GM18519 (cell line): ENCODE results near the gene UVSSA.

Experiments used
- ATAC-seq: cut with Tn5 transposase; IDR thresholded peaks from one replicate; pipeline ENCODE4 v1.9.1; 2021; ENCODE audit warnings: mild to moderate bottlenecking, moderate library complexity; ENCODE audit not compliant: unreplicated experiment, low FRiP score

UVSSA gene

GRCh38 chr4:1348014-1348513 is 1.1 kb downstream of the UVSSA start:
- no peak for ATAC-seq

- ATAC-seq = no peak
Measured at GRCh38 chr4:1348746-1349145, 1.7 kb downstream of the UVSSA start.

- no peak for ATAC-seq
Measured at GRCh38 chr4:1349359-1350168, 2.6 kb downstream of the UVSSA start.

- ATAC-seq = no peak
Measured at GRCh38 chr4:1350169-1350520, 3.1 kb downstream of the UVSSA start.

- ATAC-seq = no peak
Measured at GRCh38 chr4:1351854-1352566, 5.0 kb downstream of the UVSSA start.

GRCh38 chr4:1352567-1352900 is 5.5 kb downstream of the UVSSA start:
- ATAC-seq = no peak

DNA sequence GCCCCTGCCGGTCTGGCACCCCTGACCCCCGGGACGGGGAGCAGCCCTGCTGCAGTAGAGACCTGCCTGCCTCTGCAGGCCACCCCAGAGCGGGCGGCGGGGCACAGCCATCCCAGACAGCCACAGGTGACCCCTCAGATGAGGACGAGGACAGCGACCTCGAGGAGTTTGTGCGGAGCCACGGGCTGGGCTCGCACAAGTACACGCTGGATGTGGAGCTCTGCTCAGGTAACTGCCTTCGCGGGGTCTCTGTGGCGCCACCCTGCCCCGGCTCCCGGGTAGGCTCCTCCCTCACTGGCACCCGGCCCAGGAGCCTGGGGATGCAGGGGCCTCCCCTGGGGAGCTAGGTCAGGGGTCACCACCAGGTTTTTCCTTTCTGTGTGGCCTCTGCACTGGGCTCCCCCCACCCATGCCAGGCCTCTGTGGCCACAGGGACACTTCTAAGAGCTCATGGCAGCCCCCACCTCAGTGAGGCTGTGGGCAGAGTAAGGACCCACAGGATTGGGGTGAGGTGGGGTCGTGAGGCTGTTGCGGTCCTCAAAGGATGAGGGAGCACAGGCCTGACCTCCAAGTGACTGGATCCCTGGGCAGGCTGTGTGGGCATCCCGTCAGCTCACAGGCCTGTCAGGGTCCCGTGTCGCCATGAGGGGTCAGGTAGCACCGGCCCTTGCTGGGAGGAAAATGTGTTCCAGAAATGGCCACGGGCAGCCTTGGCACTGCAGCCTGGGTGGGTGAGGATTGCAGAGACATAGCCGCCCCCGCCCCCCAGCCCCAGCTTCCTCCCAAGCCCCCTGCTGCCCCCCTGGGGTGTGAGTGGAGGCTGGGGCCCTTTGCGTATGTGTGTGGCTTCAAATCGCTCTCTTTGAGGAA is 6.4 kb downstream of the UVSSA start:
- no peak for ATAC-seq

GRCh38 chr4:1354136-1354982 is 7.4 kb downstream of the UVSSA start:
- no peak for ATAC-seq

DNA sequence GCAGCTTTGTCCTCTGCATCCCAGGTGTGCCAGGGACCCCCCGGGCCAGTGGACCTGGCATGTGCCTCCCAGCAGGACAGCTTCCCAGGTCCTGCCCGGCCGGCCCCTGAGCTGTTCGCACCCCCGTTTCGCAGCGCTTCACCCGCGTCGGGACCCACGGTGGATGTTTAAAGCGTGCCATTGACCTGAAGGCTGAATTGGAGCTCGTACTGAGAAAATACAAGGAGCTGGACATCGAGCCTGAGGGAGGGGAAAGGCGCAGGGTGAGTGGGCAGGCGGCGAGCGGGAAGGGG is 7.9 kb downstream of the UVSSA start:
- no peak for ATAC-seq

DNA sequence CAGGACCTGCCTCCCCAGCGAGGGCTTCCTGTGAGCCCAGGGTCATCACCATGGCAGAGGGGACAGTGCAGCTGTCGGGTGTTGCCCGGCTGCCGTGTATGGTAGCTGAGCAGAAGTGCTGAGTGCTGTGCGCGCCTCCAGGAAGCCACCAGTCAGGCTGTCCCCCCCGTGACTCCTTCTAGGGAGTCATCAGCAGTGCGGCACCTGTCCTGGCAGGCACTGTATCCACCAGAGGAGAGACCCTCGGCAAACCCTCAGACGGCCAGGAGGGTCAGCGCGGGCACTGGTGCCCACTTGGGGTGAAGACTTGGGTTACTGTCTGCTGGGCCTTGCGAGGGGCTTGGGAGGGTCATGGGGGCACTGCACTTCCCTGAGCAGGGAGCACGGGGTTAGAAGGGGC is 8.4 kb downstream of the UVSSA start:
- ATAC-seq = no peak

DNA sequence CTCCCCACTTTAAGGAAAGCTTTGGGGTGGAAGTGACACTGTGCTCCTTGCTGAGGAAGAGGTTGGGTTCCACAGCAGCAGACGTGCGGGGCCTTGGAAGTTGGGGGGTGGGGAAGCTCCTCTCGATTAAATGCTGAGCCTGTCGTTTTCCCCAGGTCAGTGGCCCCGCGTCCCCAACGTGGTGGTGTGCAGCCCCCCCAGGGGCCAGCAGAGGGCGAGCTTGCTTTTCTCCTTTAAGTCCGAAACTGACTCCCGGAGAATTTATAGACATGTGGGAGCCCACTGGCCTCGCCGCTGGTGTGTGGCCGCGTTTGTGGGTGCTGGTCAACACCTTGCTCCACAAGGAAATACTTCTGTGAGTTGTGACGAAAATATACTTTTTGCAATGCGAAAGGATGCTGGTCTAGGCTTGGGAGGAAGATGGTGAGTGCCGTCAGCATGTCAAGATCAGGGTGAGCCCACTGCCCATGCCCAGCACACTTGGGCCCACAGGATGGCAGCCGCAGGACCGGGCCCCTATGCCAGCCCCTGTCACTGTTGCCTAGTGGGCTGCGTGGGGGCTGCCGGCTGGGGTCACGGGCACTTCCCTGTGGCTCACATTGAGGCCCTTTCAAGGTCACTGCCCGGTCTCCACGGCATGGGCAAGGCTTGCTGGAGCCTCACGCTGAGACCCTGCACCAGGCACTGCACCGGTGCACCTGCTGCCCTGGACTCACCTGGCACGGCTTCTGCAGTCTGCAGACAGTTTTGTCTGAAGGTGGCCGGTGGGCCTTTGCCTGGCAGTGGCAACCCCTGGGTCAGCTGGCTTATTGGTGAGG is 9.4 kb downstream of the UVSSA start:
- no peak for ATAC-seq

DNA sequence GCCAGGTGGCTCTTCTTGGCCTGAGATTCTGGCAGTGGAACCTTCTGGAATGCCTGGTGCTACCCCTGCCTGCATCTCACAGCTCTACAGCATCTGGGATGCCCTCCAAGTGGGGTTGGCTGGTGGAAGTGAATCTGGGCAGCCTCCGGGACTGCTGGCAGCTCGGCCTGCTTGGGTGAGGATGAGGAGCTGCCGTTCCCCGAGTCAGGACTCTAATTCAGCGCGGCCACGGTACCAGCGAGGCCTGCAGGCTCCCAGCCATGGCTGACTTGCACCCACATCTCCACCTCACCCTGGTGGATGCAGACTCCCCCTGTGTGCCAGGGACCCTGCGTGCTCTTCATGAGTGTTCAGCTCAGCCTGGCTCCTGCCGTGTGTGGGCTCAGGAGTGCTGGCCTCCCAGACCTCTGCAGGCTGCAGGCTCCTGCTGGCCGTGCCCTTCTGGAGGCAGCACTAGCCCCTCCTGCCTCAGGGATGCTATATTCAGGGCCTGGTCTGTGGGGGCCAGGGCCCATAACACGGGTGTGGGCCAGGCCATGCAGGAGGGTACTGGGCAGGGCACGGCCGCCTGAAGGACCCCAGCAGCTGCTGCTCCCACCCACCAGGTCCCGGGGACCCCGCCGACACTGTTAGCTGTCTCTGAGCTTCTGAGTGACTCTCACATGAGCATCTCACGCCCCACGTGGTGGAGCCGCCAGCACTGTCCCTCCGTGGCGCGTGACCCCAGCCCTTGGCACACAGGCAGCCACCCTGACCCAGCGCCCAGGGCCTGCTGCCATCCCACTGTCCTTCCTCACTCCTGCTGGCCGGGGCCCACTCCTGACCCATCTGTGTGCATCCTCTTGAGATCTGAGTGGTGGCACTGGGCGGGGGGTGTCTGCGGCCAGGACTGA is 10.6 kb downstream of the UVSSA start:
- no peak for ATAC-seq

DNA sequence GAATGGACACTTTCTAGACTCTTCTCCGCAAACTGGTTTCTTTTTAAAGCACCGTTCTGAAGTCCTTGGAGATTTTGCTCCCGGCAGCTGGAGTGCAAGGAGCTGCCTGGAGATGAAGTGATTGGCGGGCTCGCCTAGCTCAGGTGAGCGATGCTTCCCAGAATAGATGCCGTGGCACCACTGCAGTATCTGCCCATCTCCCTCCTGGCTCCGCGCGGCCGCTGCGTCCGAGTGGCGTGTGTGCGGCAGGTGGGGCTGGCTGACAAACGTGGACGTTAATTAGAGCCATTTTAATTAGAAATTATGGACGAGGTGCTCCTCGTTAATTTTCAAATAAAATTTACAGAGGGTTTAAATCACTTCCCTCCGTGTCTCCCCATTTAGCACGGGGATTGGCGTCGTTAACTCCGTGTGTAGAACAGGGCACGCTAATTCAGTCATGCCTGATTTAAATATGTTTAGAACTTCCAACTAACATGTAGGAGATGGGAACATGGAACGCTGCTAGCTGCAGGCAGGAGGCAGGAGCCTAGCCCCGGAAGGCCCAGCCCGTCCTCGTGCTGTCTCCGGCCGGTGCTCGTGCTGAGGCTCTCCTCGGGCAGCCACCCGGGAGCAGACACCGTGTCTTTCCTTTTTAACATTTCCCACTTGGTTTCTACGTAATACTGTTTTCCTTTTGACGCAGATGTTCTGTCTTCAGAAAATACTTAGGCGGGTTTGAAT is 11.6 kb downstream of the UVSSA start:
- no peak for ATAC-seq

DNA sequence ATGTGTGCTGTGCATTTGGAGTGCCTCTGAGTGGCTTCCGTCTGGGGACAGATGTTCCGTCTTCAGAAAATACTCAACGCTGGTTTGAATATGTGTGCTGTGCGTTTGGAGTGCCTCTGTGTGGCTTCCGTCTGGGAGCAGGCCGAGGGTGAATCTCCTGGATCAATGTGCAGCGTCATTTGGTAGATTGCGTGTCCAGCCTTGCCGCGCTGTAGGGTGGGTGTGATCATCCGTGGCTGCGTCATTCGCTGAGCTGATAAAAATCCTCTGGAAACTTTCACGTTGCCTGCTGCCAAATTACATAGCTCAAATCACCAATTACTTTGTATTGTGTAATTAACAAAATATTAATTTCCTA is 12.1 kb downstream of the UVSSA start:
- no peak for ATAC-seq

- no peak for ATAC-seq
Measured at GRCh38 chr4:1359976-1360375, 13.0 kb downstream of the UVSSA start.

GRCh38 chr4:1360423-1361283 is 13.6 kb downstream of the UVSSA start:
- ATAC-seq = no peak

DNA sequence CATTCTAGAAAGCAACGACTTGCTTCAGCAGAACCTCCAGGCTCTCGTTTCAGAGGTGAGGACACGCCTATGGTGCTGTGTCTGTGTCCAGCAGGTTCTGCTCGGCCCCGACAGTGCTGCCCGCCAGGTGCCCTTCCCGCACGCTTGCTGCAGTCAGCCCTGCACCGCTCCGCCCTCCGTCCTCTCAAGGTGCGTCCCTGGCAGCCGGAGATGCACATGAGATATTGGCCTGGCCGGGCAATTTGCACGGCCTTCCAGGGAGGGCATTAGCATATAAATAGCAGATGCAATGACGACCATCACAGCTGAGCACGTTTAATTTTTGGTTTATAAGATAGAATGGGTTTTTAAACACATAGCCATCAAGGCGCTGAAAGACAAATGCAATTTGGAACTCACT is 14.4 kb downstream of the UVSSA start:
- no peak for ATAC-seq
